GM21526 (cell line): ENCODE measurements around the gene PKD1L1.
"Not testable (repeated sequence)": the region's sequence is repeated elsewhere in the genome, so short reads cannot be mapped to it uniquely, and the experiment has no call there.

ENCODE experiments used
- ATAC-seq: cut with Tn5 transposase; IDR thresholded peaks from one replicate; pipeline ENCODE4 v1.9.1; 2021; ENCODE audit warnings: moderate library complexity; ENCODE audit not compliant: unreplicated experiment, low FRiP score

PKD1L1 gene

GRCh38 chr7:47779341-47779771 is 168.9 kb downstream of the PKD1L1 start:
- no peak for ATAC-seq

- ATAC-seq = no peak
Measured at GRCh38 chr7:47778153-47778661, 170.1 kb downstream of the PKD1L1 start.

- no peak for ATAC-seq
Measured at GRCh38 chr7:47777531-47778152, 170.6 kb downstream of the PKD1L1 start.

- ATAC-seq = no peak
Measured at GRCh38 chr7:47776335-47776734, 171.9 kb downstream of the PKD1L1 start.

GRCh38 chr7:47775238-47775637 is 173.0 kb downstream of the PKD1L1 start:
- no peak for ATAC-seq

- no peak for ATAC-seq
Measured at GRCh38 chr7:47772492-47772891, 175.8 kb downstream of the PKD1L1 start.

GRCh38 chr7:47771990-47772360 is 176.3 kb downstream of the PKD1L1 start:
- ATAC-seq = no peak

- no peak for ATAC-seq
Measured at GRCh38 chr7:47771336-47771989, 176.8 kb downstream of the PKD1L1 start.

- ATAC-seq = no peak
Measured at GRCh38 chr7:47766126-47766525, 182.1 kb downstream of the PKD1L1 start.

GRCh38 chr7:47765373-47765979 is 182.8 kb downstream of the PKD1L1 start:
- ATAC-seq = no peak

GRCh38 chr7:47764746-47765145 is 183.5 kb downstream of the PKD1L1 start:
- ATAC-seq = no peak

- ATAC-seq = no peak
Measured at GRCh38 chr7:47763063-47763974, 184.9 kb downstream of the PKD1L1 start.

GRCh38 chr7:47762746-47763062 is 185.6 kb downstream of the PKD1L1 start:
- ATAC-seq = no peak

GRCh38 chr7:47762207-47762606 is 186.1 kb downstream of the PKD1L1 start:
- ATAC-seq = no peak

GRCh38 chr7:47759056-47759706 is 189.1 kb downstream of the PKD1L1 start:
- ATAC-seq = no peak

- no peak for ATAC-seq
Measured at GRCh38 chr7:47758546-47758945, 189.7 kb downstream of the PKD1L1 start.

- ATAC-seq = no peak
Measured at GRCh38 chr7:47757921-47758411, 190.3 kb downstream of the PKD1L1 start.

GRCh38 chr7:47756636-47757035 is 191.6 kb downstream of the PKD1L1 start:
- no peak for ATAC-seq

- ATAC-seq = no peak
Measured at GRCh38 chr7:47755248-47755647, 193.0 kb downstream of the PKD1L1 start.

- not testable (repeated sequence) for ATAC-seq
Measured at GRCh38 chr7:47751724-47752123, 196.5 kb downstream of the PKD1L1 start.
